Keratinocyte (primary cell): ENCODE data around the gene SCNN1A. TPM values are rescaled to one million over a fixed set of nuclear protein-coding genes. Genes with fewer than 3 reads are reported as not detected.

Source experiments
- DNase-seq: peaks from one replicate; pipeline ENCODE4 v3.0.0-alpha.2; 2011; ENCODE audit warnings: low read depth, missing footprints, low spot score
- FAIRE-seq: peaks from 2 replicates; lab custom pipeline; 2011; peaks lifted over from hg19 to GRCh38; lab: Jason Lieb, UNC
- H2AFZ ChIP-seq: 2 replicates; pipeline ENCODE4 v1.6.0; 2012; ENCODE audit warnings: low read length, control low read depth, inconsistent platforms; ENCODE audit not compliant: control insufficient read depth
- H3K27ac ChIP-seq: 2 replicates; pipeline ENCODE4 v1.5.1; 2011; ENCODE audit warnings: low read length; ENCODE audit not compliant: control insufficient read depth, insufficient read depth
- H3K27me3 ChIP-seq: 3 replicates; pipeline ENCODE4 v1.6.0; 2011; ENCODE audit warnings: low read length; ENCODE audit not compliant: control insufficient read depth, insufficient read depth; ENCODE audit errors: extremely low read depth
- H3K36me3 ChIP-seq, 2 experiments: 2 replicates in 1 of 2; 3 replicates in 1 of 2; pipeline ENCODE4 v1.5.1; 2011; ENCODE audit warnings: low read length in 2 of 2, mild to moderate bottlenecking in 1 of 2; ENCODE audit not compliant: control insufficient read depth in 2 of 2, insufficient read depth in 2 of 2; ENCODE audit errors: extremely low read depth in 1 of 2
- H3K4me1 ChIP-seq: 3 replicates; pipeline ENCODE4 v1.5.1; 2011; ENCODE audit warnings: low read length; ENCODE audit not compliant: control insufficient read depth, insufficient read depth; ENCODE audit errors: extremely low read depth
- H3K4me2 ChIP-seq: 3 replicates; pipeline ENCODE4 v1.6.0; 2011; ENCODE audit warnings: low read depth, low read length; ENCODE audit not compliant: control insufficient read depth, insufficient read depth; ENCODE audit errors: extremely low read depth
- H3K4me3 ChIP-seq, 3 experiments: fragments of 200-600 bp in 1 of 3; sonication (generic) in 1 of 3; 2 replicates in 2 of 3; 3 replicates in 1 of 3; pipeline ENCODE4 v1.5.1; 2011 to 2016; ENCODE audit warnings: low read length in 3 of 3, mild to moderate bottlenecking in 3 of 3, control low read depth in 2 of 3, inconsistent platforms in 1 of 3, low read depth in 1 of 3, mixed read lengths in 1 of 3, mixed run types in 1 of 3, moderate library complexity in 1 of 3; ENCODE audit not compliant: control insufficient read depth in 2 of 3, insufficient read depth in 2 of 3; ENCODE audit errors: extremely low read depth in 1 of 3
- H3K79me2 ChIP-seq: 2 replicates; pipeline ENCODE4 v1.6.0; 2012; ENCODE audit warnings: low read length; ENCODE audit not compliant: control insufficient read depth, insufficient read depth
- H3K9ac ChIP-seq: 3 replicates; pipeline ENCODE4 v1.6.0; 2011; ENCODE audit warnings: low read length; ENCODE audit not compliant: control insufficient read depth, insufficient read depth; ENCODE audit errors: extremely low read depth
- H3K9me1 ChIP-seq: 3 replicates; pipeline ENCODE4 v1.6.0; 2011; ENCODE audit warnings: low read length; ENCODE audit not compliant: control insufficient read depth, insufficient read depth; ENCODE audit errors: extremely low read depth
- H3K9me3 ChIP-seq: 2 replicates; pipeline ENCODE4 v1.5.1; 2012; ENCODE audit warnings: low read depth, low read length; ENCODE audit not compliant: control insufficient read depth
- H4K20me1 ChIP-seq: 3 replicates; pipeline ENCODE4 v1.6.0; 2011; ENCODE audit warnings: low read length; ENCODE audit not compliant: control insufficient read depth, insufficient read depth; ENCODE audit errors: extremely low read depth
- CTCF ChIP-seq, 3 experiments: IDR thresholded peaks in 1 of 3; conservative IDR thresholded peaks in 1 of 3; optimal IDR thresholded peaks in 1 of 3; 2 replicates in 2 of 3; 3 replicates in 1 of 3; pipeline versions ENCODE3 to v1.5.1; 2011; ENCODE audit warnings: low read length in 3 of 3, mild to moderate bottlenecking in 3 of 3, moderate library complexity in 2 of 3, control low read depth in 1 of 3, inconsistent platforms in 1 of 3; ENCODE audit not compliant: insufficient read depth in 2 of 3; ENCODE audit errors: extremely low read depth in 1 of 3
- EZH2 ChIP-seq: IDR thresholded peaks from one replicate; pipeline ENCODE4 v1.6.1; 2012; ENCODE audit warnings: inconsistent platforms, mild to moderate bottlenecking, low read length, moderate library complexity
- dilution Hi-C: fragments of 300-500 bp; cut with MboI; formaldehyde crosslinking; loops from one replicate; pipeline ENCODE4 v1.7.0; 2020; ENCODE audit warnings: low sequenced_read_pairs; ENCODE audit not compliant: extremely low pct_ligation_motif_present
- polyA plus RNA-seq, 5 experiments: library from polyadenylated mRNA; depleted of rRNA in 3 of 5; stranded (reverse) in 3 of 5; stranded (forward) in 1 of 5; unstranded in 1 of 5; fragments of >200 nt; gene quantifications; 1 replicate in 1 of 5; 2 replicates in 3 of 5; 3 replicates in 1 of 5; pipeline versions ENCODE4 v1.2.1 to v1.2.3, GENCODE V29; 2011 to 2012; ENCODE audit warnings: missing spikeins in 2 of 5, low read depth in 1 of 5, low replicate concordance in 1 of 5

Gene SCNN1A
- polyA plus RNA-seq, 1 donor (not counting 4 experiments of a cell fraction or from before 2014, with no cell fraction given): 11.1 TPM

- Histone ChIP-seq H3K79me2 (peaks cover 20% of the 10 kb centered on the region), H3K4me3 (peak overlapping the region; percentile 14 to 58 (median 20)), H3K9me3 (no peaks in the 10 kb centered on the region), H3K27me3 (no peaks in the 10 kb centered on the region), H3K9me1 (no peaks in the 10 kb centered on the region), H3K4me1 (peaks cover 82% of the 10 kb centered on the region), H2AFZ (no peak overlapping the region), H3K4me2 (peak overlapping the region; percentile 86), H4K20me1 (no peaks in the 10 kb centered on the region), H3K27ac (peak overlapping the region; percentile 95), H3K9ac (peak overlapping the region; percentile 44), H3K36me3 (no peaks in the 10 kb centered on the region)
- dilution Hi-C loops: no loop called here
- no peak for TF ChIP-seq CTCF (optimal IDR thresholded peaks at IDR 0.05 in 1 of 3, IDR thresholded peaks at IDR 0.05 in 1 of 3, conservative IDR thresholded peaks at IDR 0.05 in 1 of 3; ENCODE audit: extremely low read depth in 1 of 3, insufficient read depth in 2 of 3, low read length in 3 of 3)
- no peak for TF ChIP-seq EZH2
- FAIRE-seq (no peak), DNase-seq (no peak)
Observed at GRCh38 chr12:6374028-6374785, 1.2 kb downstream of the SCNN1A start.

- no peaks in the 10 kb centered on the region for H3K9me3 ChIP-seq
- H3K9me1 ChIP-seq: no peaks in the 10 kb centered on the region
- peak overlapping the region; percentile 14 to 58 (median 20) for H3K4me3 ChIP-seq
- no peaks in the 10 kb centered on the region for H3K36me3 ChIP-seq
- FAIRE-seq (peak; percentile 70), DNase-seq (no peak)
- TF ChIP-seq EZH2 (no peak), CTCF (optimal IDR thresholded peaks at IDR 0.05 in 1 of 3, IDR thresholded peaks at IDR 0.05 in 1 of 3, conservative IDR thresholded peaks at IDR 0.05 in 1 of 3; ENCODE audit: extremely low read depth in 1 of 3, insufficient read depth in 2 of 3, low read length in 3 of 3) (no peak)
- H3K27me3 ChIP-seq: no peaks in the 10 kb centered on the region
- no peaks in the 10 kb centered on the region for H4K20me1 ChIP-seq
- peak overlapping the region; percentile 95 for H3K27ac ChIP-seq
- dilution Hi-C loops: no loop called here
- peak overlapping the region; percentile 86 for H3K4me2 ChIP-seq
- H2AFZ ChIP-seq: peak overlapping the region; percentile 55
- peaks cover 89% of the 10 kb centered on the region for H3K4me1 ChIP-seq
- peaks cover 20% of the 10 kb centered on the region for H3K79me2 ChIP-seq
- H3K9ac ChIP-seq: peak overlapping the region; percentile 83
Observed at GRCh38 chr12:6373022-6373787, 2.2 kb downstream of the SCNN1A start.
